H1 (cell line): ENCODE results near the gene CREB3. TPM values are rescaled to one million over a fixed set of nuclear protein-coding genes. Genes with fewer than 3 reads are reported as not detected.

Experiments
- CTCF ChIA-PET: fragments of 300-600 bp; sonication (Branson Sonifier 250); formaldehyde crosslinking; loops from one replicate; lab custom pipeline; 2021; ENCODE audit not compliant: partially characterized antibody; lab: Charles Lee
- POLR2A ChIA-PET: fragments of 300-600 bp; sonication (Branson Sonifier 250); formaldehyde crosslinking; loops from one replicate; lab custom pipeline; 2021; ENCODE audit warnings: inconsistent platforms; ENCODE audit not compliant: partially characterized antibody; lab: Charles Lee
- DNase-seq, 2 experiments: peaks; one replicate each; pipeline versions ENCODE4 v3.0.0 to v3.0.0-alpha.2; 2010 to 2022; ENCODE audit warnings: low spot score in 2 of 2, low read depth in 1 of 2, mixed read lengths in 1 of 2
- FAIRE-seq: peaks from 2 replicates; lab custom pipeline; 2011; peaks lifted over from hg19 to GRCh38; lab: Jason Lieb, UNC
- H2AFZ ChIP-seq: 2 replicates; pipeline ENCODE4 v1.8.1; 2012; ENCODE audit warnings: low read length, inconsistent platforms
- H2AK5ac ChIP-seq: 2 replicates; pipeline ENCODE4 v1.6.1; 2013; ENCODE audit warnings: low read depth, low read length
- H2BK120ac ChIP-seq: replicated peaks from 2 replicates; pipeline ENCODE3; 2013; ENCODE audit warnings: low read depth, low read length, inconsistent platforms
- H2BK12ac ChIP-seq: 2 replicates; pipeline ENCODE4 v1.6.1; 2013; ENCODE audit warnings: low read depth, low read length
- H2BK15ac ChIP-seq: 2 replicates; pipeline ENCODE4 v1.6.1; 2013; ENCODE audit warnings: low read length
- H2BK20ac ChIP-seq: 2 replicates; pipeline ENCODE4 v1.6.1; 2013; ENCODE audit warnings: low read length
- H2BK5ac ChIP-seq: 2 replicates; pipeline ENCODE4 v1.6.1; 2013; ENCODE audit warnings: low read depth, low read length
- H3K14ac ChIP-seq: 2 replicates; pipeline ENCODE4 v1.6.1; 2013; ENCODE audit warnings: inconsistent platforms; ENCODE audit not compliant: insufficient read length
- H3K18ac ChIP-seq: 2 replicates; pipeline ENCODE4 v1.6.1; 2013; ENCODE audit warnings: low read length; ENCODE audit errors: extremely low read depth
- H3K23ac ChIP-seq: 2 replicates; pipeline ENCODE4 v1.6.1; 2013; ENCODE audit warnings: inconsistent platforms; ENCODE audit not compliant: insufficient read length
- H3K23me2 ChIP-seq: 2 replicates; pipeline ENCODE4 v1.6.1; 2013; ENCODE audit warnings: low read depth, low read length
- H3K27ac ChIP-seq: 2 replicates; pipeline ENCODE4 v1.6.1; 2011; ENCODE audit warnings: low read depth, low read length, inconsistent platforms
- H3K27me3 ChIP-seq, 4 experiments: replicated peaks in 1 of 4; 1 replicate in 1 of 4; 2 replicates in 3 of 4; pipeline versions ENCODE4 v1.6.1 to v1.8.1; 2011 to 2013; ENCODE audit warnings: low read length in 3 of 4, mild to moderate bottlenecking in 3 of 4, inconsistent platforms in 2 of 4, mixed read lengths in 2 of 4, moderate library complexity in 1 of 4; ENCODE audit not compliant: control insufficient read depth in 3 of 4, insufficient read depth in 3 of 4; ENCODE audit errors: extremely low read depth in 1 of 4
- H3K36me3 ChIP-seq, 4 experiments: 2 replicates each; pipeline versions ENCODE4 v1.6.1 to v1.8.1; 2011 to 2013; ENCODE audit warnings: mild to moderate bottlenecking in 4 of 4, low read length in 3 of 4, moderate library complexity in 2 of 4, control low read depth in 1 of 4, inconsistent platforms in 1 of 4; ENCODE audit not compliant: insufficient read depth in 4 of 4, control insufficient read depth in 2 of 4
- H3K4ac ChIP-seq: replicated peaks from 2 replicates; pipeline ENCODE3; 2013; ENCODE audit warnings: low read length, low read depth, mixed read lengths, inconsistent platforms; ENCODE audit not compliant: insufficient read length
- H3K4me1 ChIP-seq, 4 experiments: replicated peaks in 1 of 4; 1 replicate in 1 of 4; 2 replicates in 3 of 4; pipeline versions ENCODE4 v1.6.1 to v1.8.1; 2011 to 2013; ENCODE audit warnings: low read length in 3 of 4, inconsistent platforms in 2 of 4, mixed read lengths in 1 of 4; ENCODE audit not compliant: insufficient read depth in 4 of 4, control insufficient read depth in 3 of 4
- H3K4me2 ChIP-seq, 2 experiments: 2 replicates each; pipeline versions ENCODE4 v1.6.1 to v1.8.1; 2011 to 2013; ENCODE audit warnings: low read depth in 2 of 2, low read length in 2 of 2, control low read depth in 1 of 2, inconsistent platforms in 1 of 2, mild to moderate bottlenecking in 1 of 2; ENCODE audit not compliant: insufficient read depth in 1 of 2
- H3K4me3 ChIP-seq, 4 experiments: fragments of 200-600, 300-600 bp in 1 of 4; sonication (generic), shearing (Covaris generic), sonication (Bioruptor Twin) in 1 of 4; 2 replicates each; pipeline versions ENCODE4 v1.5.1 to v1.8.1; 2011 to 2016; ENCODE audit warnings: low read length in 4 of 4, low read depth in 3 of 4, control low read depth in 2 of 4, inconsistent platforms in 2 of 4, mild to moderate bottlenecking in 2 of 4, mixed read lengths in 1 of 4, moderate library complexity in 1 of 4; ENCODE audit not compliant: insufficient read depth in 2 of 4; ENCODE audit errors: extremely low read depth in 1 of 4
- H3K56ac ChIP-seq: replicated peaks from 2 replicates; pipeline ENCODE3; 2013; ENCODE audit warnings: low read depth, mild to moderate bottlenecking, mixed read lengths, low read length, inconsistent platforms; ENCODE audit not compliant: insufficient read length
- H3K79me1 ChIP-seq: 2 replicates; pipeline ENCODE4 v1.6.1; 2013; ENCODE audit warnings: low read depth, low read length, control low read depth
- H3K79me2 ChIP-seq, 2 experiments: 2 replicates each; pipeline versions ENCODE4 v1.6.1 to v1.8.1; 2012 to 2013; ENCODE audit warnings: low read length in 2 of 2, mild to moderate bottlenecking in 2 of 2, inconsistent platforms in 1 of 2; ENCODE audit not compliant: insufficient read depth in 2 of 2, control insufficient read depth in 1 of 2
- H3K9ac ChIP-seq, 4 experiments: replicated peaks in 1 of 4; 1 replicate in 1 of 4; 2 replicates in 3 of 4; pipeline versions ENCODE4 v1.6.1 to v1.8.1; 2011 to 2013; ENCODE audit warnings: low read depth in 3 of 4, low read length in 3 of 4, control low read depth in 2 of 4, mild to moderate bottlenecking in 2 of 4, moderate library complexity in 2 of 4, inconsistent platforms in 1 of 4; ENCODE audit errors: extremely low read depth in 1 of 4
- H3K9me3 ChIP-seq, 2 experiments: 2 replicates each; pipeline versions ENCODE4 v1.6.1 to v1.8.1; 2012 to 2013; ENCODE audit warnings: mild to moderate bottlenecking in 2 of 2, moderate library complexity in 2 of 2, control low read depth in 1 of 2, inconsistent platforms in 1 of 2, low read depth in 1 of 2, low read length in 1 of 2, mixed read lengths in 1 of 2; ENCODE audit not compliant: insufficient read depth in 2 of 2
- H4K20me1 ChIP-seq, 2 experiments: replicated peaks in 1 of 2; 2 replicates each; pipeline versions ENCODE3 to v1.8.1; 2011 to 2013; ENCODE audit warnings: inconsistent platforms in 2 of 2, low read length in 2 of 2, mild to moderate bottlenecking in 1 of 2; ENCODE audit not compliant: insufficient read depth in 2 of 2, control insufficient read depth in 1 of 2
- H4K5ac ChIP-seq: 2 replicates; pipeline ENCODE4 v1.6.1; 2013; ENCODE audit warnings: low read length, low read depth, mixed read lengths, inconsistent platforms; ENCODE audit not compliant: insufficient read length
- H4K8ac ChIP-seq: 2 replicates; pipeline ENCODE4 v1.8.0; 2013; ENCODE audit warnings: mild to moderate bottlenecking, moderate library complexity, low read length, inconsistent platforms; ENCODE audit not compliant: insufficient read depth; ENCODE audit errors: extremely low read depth
- H4K91ac ChIP-seq: replicated peaks from 2 replicates; pipeline ENCODE3; 2013; ENCODE audit warnings: low read length, mixed read lengths, inconsistent platforms; ENCODE audit not compliant: insufficient read length
- ASH2L ChIP-seq: fragments of 200-600, 300-600 bp; sonication (generic); IDR thresholded peaks from one replicate; pipeline ENCODE4 v1.7.1; 2017; ENCODE audit warnings: low read length
- CHD1 ChIP-seq: IDR thresholded peaks from 2 replicates; pipeline ENCODE4 v1.6.1; 2012; ENCODE audit warnings: low read depth, low read length, improper control_type of control experiment
- FOSL1 ChIP-seq: IDR thresholded peaks from 2 replicates; pipeline ENCODE4 v1.6.1; 2011; ENCODE audit warnings: mild to moderate bottlenecking, low read depth, low read length, moderate library complexity; ENCODE audit not compliant: insufficient read depth
- GABPA ChIP-seq: IDR thresholded peaks from 2 replicates; pipeline ENCODE4 v1.6.1; 2011; ENCODE audit warnings: mild to moderate bottlenecking, low read length, moderate library complexity, borderline replicate concordance; ENCODE audit not compliant: insufficient read depth
- JUN ChIP-seq: IDR thresholded peaks from 2 replicates; pipeline ENCODE4 v1.6.1; 2011; ENCODE audit warnings: low read depth, mild to moderate bottlenecking, improper control_type of control experiment, low read length
- SAP30 ChIP-seq: fragments of 300-600 bp; sonication (generic); IDR thresholded peaks from 2 replicates; pipeline ENCODE4 v1.7.1; 2012; ENCODE audit warnings: low read length, moderate library complexity, mild to moderate bottlenecking, inconsistent platforms; ENCODE audit not compliant: insufficient read depth, insufficient replicate concordance
- SUZ12 ChIP-seq: fragments of 200-600 bp; sonication (generic); IDR thresholded peaks from 2 replicates; pipeline ENCODE4 v1.6.1; 2012; ENCODE audit warnings: mild to moderate bottlenecking, inconsistent platforms, low read length, moderate library complexity, mixed read lengths
- ZNF274 ChIP-seq: IDR thresholded peaks from 2 replicates; pipeline ENCODE4 v1.7.0; 2012; ENCODE audit warnings: low read length, borderline replicate concordance; ENCODE audit errors: extremely low read depth
- WGBS, 2 experiments: shearing (Covaris generic) in 1 of 2; methylation state at CpG; one replicate each; pipeline versions ENCODE4 v1.1.6 to v1.1.7; 2013 to 2015; ENCODE audit warnings: low lambda C conversion rate in 2 of 2, mixed read lengths in 2 of 2, inconsistent platforms in 1 of 2, low coverage in 1 of 2, missing lambda C conversion rate in 1 of 2; ENCODE audit not compliant: insufficient replicate concordance in 2 of 2, insufficient coverage in 1 of 2, insufficient read length in 1 of 2; ENCODE audit errors: extremely low coverage in 1 of 2, missing lambda C conversion rate in 1 of 2; 5-methylcytosine and 5-hydroxymethylcytosine counted together
- polyA plus RNA-seq, 7 experiments: library from polyadenylated mRNA; depleted of rRNA in 3 of 7; stranded (reverse) in 5 of 7; unstranded in 2 of 7; fragments of >200 nt in 5 of 7; fragments of 200-250 nt in 2 of 7; gene quantifications; 1 replicate in 5 of 7; 2 replicates in 1 of 7; 4 replicates in 1 of 7; pipeline versions ENCODE4 v1.2.1 to v1.2.3, GENCODE V29; 2011 to 2013; ENCODE audit warnings: missing spikeins in 2 of 7, mixed read lengths in 2 of 7
- total RNA-seq: library from RNA; stranded (reverse); fragmentation: NEBNext Ultra II Directional; extraction: Animal tissue kit (Norgen Biotek cat#: 25700); gene quantifications from 2 replicates; pipeline ENCODE4 v1.2.1, GENCODE V29; 2021
- TF ChIP-seq, protein P1 (sequence below): IDR thresholded peaks from 2 replicates; pipeline ENCODE4 v1.6.1; 2012; ENCODE audit warnings: inconsistent platforms
- TF ChIP-seq, protein P2 (sequence below): IDR thresholded peaks from 2 replicates; pipeline ENCODE4 v1.6.1; 2011; ENCODE audit warnings: low read depth, mild to moderate bottlenecking, low read length; ENCODE audit not compliant: insufficient read depth

CREB3 gene
- total and polyA plus RNA-seq, 2 of the 8 experiments (the other 6 are each of a cell fraction or from before 2014, with no cell fraction given): 24.4 to 25.7 TPM

DNA sequence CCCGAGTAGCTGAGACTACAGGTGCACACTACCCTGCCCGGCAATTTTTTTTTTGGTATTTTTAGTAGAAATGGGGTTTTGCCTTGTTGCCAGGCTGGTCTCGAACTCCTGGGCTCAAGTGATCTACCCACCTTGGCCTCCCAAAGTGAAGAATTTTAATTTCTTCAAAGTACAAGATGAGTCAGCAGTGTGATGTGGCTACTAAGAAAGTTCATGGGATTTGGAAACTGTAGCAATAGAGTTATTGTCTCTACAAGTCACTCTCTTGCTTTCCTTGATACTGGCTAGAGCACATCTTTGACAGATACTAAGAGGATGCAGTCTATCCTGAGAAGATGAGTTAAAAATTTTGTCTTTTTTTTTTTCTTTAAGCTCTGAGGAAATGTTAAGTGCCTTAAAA is 1.6 kb downstream of the CREB3 start:
- H3K27me3 ChIP-seq: no peaks in the 10 kb centered on the region
- H2BK5ac ChIP-seq: no peak overlapping the region
- H3K4ac ChIP-seq: no peak overlapping the region
- H3K18ac ChIP-seq: no peak overlapping the region
- ChIA-PET POLR2A (interaction anchor here (0.7 to 2.7 kb wide), 6 partner anchors 7 to 41 kb away, joined by 3 to 20 read pairs (median 4); no protein-coding TSS in a partner anchor), CTCF (interaction anchor here (0.9 to 16.0 kb wide), 9 partner anchors 8 to 101 kb away, joined by 3 to 198 read pairs (median 5); partner anchors contain the start of genes ARHGEF39, CCDC107, GBA2 and MSMP)
- no peak overlapping the region for H3K14ac ChIP-seq
- no peak for FAIRE-seq
- H3K79me1 ChIP-seq: peaks cover 12% of the 10 kb centered on the region
- peaks cover 17 to 39% (median 32%) of the 10 kb centered on the region in 4 experiments for H3K36me3 ChIP-seq
- no peak overlapping the region for H4K91ac ChIP-seq
- no peaks in the 10 kb centered on the region; a peak in 1 of 4 replicates for H3K9me3 ChIP-seq
- peaks cover 2 to 10% of the 10 kb centered on the region in 2 experiments for H4K20me1 ChIP-seq
- H4K8ac ChIP-seq: no peak overlapping the region
- no peak overlapping the region for H2AFZ ChIP-seq
- H3K4me3 ChIP-seq: no peak overlapping the region
- no peak overlapping the region for H2BK120ac ChIP-seq
- H4K5ac ChIP-seq: no peak overlapping the region
- H2BK20ac ChIP-seq: no peak overlapping the region
- H3K9ac ChIP-seq: no peak overlapping the region
- no peak overlapping the region for H3K56ac ChIP-seq
- TF ChIP-seq ZNF274 (no peak), JUN (no peak), SAP30 (no peak), ASH2L (no peak), SUZ12 (no peak), GABPA (no peak), CHD1 (no peak), FOSL1 (no peak)
- TF ChIP-seq, protein P1, sequence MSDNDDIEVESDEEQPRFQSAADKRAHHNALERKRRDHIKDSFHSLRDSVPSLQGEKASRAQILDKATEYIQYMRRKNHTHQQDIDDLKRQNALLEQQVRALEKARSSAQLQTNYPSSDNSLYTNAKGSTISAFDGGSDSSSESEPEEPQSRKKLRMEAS: no peak
- TF ChIP-seq, protein P2, sequence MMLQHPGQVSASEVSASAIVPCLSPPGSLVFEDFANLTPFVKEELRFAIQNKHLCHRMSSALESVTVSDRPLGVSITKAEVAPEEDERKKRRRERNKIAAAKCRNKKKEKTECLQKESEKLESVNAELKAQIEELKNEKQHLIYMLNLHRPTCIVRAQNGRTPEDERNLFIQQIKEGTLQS: no peak
- TF ChIP-seq, all 59 proteins: peak for 0
- peaks cover 0 to 29% of the 10 kb centered on the region in 2 experiments for H3K79me2 ChIP-seq
- no peak overlapping the region; a peak in 1 of 4 replicates for H3K4me2 ChIP-seq
- DNase-seq: no peak
- 93% methylated on average over 3 of the region's 3 CpGs; no CpG with 5 or more reads in 1 of the 2 experiments for WGBS, 2 experiments
- H2AK5ac ChIP-seq: no peak overlapping the region
- H2BK15ac ChIP-seq: no peak overlapping the region
- peaks cover 13 to 28% (median 15%) of the 10 kb centered on the region in 4 experiments for H3K4me1 ChIP-seq
- no peak overlapping the region for H2BK12ac ChIP-seq
- H3K27ac ChIP-seq: no peak overlapping the region
- H3K23me2 ChIP-seq: peaks cover 15% of the 10 kb centered on the region; the same call in 1 of the 2 replicates
- no peak overlapping the region for H3K23ac ChIP-seq
